HG03457 (cell line): ENCODE measurements around the gene HSPA9.
"Not testable (repeated sequence)": the region's sequence is repeated elsewhere in the genome, so short reads cannot be mapped to it uniquely, and the experiment has no call there.

ENCODE experiments used
- ATAC-seq: cut with Tn5 transposase; IDR thresholded peaks from one replicate; pipeline ENCODE4 v1.9.1; 2021; ENCODE audit warnings: moderate number of reproducible peaks; ENCODE audit not compliant: unreplicated experiment

The HSPA9 gene

DNA sequence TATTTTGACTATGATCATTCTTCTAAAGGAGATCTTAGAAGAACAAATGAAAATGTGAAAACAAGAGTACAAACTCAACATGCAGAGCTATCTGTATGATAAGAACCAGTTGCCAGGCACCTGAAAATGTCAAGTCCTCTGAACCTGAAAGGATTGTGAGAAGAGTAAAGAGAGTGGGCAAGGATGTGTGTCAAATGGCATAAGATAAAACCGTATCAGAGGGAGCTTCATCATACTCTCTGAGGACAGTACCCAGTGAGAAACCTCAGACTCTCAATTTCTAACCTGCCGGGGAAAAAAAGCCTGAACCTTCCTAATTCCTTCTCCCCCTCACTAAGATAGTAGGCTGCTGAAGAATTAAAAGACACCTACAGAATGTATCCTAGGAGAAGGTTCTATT is 39.0 kb downstream of the HSPA9 start:
- ATAC-seq: no peak

DNA sequence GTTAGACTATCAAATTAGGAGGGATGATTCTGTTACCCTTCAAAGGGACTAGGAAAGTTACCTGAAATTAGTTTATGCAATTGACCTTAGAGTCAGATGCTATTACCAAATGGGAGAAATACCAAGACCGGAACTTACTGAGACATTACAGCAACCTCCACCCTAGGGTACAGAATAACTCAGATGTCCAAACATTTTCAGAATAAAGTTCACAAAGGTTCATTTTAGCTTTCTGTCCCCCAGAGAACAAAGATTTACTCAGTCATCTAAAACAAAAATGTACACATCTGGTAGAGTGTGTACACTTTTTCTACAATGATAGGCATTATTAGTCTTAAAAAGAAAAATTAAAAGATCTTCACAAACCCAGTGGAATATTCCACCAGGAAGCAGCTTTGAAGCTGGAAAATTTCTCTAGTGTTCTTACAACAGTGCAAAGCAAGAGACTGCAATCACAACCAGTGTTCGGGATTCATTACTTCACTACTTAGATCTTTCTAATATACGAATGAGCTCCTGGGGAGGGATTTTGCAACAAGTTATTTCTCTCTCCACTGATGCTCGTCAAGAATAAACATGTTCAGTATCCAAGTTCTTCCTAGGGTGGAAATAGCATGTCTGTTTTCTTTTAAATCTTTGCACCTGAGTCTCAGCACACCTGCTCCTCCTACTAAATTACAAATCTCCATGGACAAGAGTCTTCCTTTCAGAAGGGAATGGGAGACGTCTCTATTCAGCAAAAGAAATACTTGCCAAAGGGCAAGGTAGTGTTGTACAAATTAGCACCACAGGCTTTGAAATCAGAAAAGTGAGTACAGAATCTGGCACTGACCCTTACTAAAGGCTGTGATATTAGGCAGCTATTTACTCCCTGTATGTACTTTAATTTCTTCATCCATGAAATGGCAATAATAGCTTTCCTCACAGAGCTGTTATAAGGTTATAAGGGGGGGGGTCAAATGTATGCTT is 40.9 kb downstream of the HSPA9 start:
- ATAC-seq: no peak

- ATAC-seq: no peak
Observed at GRCh38 chr5:138529812-138530211, 45.4 kb downstream of the HSPA9 start.

- no peak for ATAC-seq
Observed at GRCh38 chr5:138528744-138529469, 46.3 kb downstream of the HSPA9 start.

DNA sequence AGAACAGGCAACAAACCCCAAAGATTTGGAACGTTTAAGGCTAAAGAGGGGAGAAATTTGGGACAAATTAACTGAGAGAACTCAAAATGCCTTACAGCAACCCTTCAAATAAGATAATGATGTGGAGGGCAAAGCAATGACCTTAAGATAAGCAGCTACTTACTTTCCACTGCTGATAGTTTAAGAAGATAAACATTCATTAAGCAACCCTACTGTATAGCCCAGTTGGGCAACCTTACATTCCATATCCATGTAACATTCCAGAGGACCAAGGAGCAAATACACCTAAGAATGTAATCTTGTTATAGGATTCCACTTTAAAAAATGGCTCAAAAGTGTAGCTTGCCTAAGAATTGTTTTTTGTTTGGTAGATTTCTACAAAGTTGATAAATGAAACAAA is 47.0 kb downstream of the HSPA9 start:
- no peak for ATAC-seq

DNA sequence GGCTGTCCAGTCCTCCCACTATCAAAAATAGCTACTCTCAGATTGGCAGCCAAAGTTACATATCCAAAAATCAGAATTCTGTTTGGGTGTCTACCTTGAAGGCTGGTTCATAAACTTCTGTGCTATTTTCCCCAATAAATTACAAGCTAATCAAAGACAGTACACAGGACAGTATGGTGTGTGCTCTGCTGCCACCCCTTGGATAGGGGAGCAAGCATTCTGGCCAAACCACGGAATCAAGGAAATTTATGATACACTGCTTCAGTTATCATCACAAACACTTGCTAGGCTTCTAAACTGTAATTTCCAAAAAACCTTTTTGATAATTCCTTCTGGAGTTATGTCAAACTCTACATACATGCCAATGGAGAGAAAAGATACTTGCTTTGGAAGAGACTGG is 48.0 kb downstream of the HSPA9 start:
- ATAC-seq: no peak

DNA sequence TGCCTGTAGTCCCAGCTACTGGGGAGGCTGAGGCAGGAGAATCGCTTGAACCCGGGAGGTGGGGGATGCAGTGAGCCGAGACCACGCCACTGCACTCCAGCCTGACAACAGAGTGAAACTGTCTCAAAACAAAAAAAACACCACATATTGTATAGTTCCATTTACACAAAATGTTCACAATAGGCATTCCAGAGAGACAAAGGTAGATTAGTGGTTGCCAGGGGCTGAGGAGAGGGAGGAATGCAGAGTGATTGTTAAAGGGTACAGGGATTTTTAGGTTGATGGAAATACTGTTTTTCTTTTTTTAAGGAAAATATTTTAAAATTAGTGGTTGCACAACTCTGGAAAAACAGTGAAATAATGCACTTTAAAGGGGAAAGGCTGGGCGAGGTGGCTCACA is 51.8 kb downstream of the HSPA9 start:
- no peak for ATAC-seq

- no peak for ATAC-seq
Observed at GRCh38 chr5:138520971-138521370, 54.2 kb downstream of the HSPA9 start.

DNA sequence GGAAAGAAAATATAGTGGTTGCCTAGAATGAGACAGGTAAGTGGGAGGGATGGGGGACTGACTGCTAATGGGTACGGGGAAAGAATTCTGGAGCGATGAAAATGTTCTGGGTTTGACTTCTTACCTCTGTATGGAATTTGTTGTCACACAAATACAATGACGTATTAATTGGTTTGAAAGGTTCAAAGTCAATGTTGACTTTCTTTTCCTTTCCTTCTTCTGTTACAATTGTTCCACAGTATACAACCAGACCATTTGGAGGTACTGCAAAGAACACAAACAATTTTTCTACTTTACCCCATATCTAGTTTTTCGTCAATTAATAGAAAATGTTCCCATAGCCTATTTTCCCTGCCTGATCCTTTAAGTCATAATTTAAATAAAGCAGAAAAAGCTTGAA is 57.8 kb downstream of the HSPA9 start:
- no peak for ATAC-seq

- ATAC-seq: no peak
Observed at GRCh38 chr5:138515556-138516245, 59.5 kb downstream of the HSPA9 start.

DNA sequence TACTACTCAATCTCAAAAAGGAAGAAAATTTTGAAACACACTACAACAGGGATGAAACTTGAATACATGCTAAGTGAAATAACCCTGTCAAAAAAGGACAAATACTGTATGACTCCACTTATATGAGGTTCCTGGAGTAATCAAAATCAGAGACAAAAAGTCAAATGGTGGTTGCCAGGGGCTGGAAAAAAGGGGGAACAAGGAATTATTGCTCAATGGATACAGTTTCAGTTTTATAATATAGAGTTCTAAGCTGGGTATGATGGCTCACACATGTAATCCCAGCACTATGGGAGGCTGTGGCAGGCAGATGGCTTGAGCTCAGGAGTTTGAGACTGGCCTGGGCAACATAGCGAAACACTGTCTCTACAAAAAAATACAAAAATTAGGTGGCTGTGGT is 61.2 kb downstream of the HSPA9 start:
- no peak for ATAC-seq

GRCh38 chr5:138508958-138509357 is 66.2 kb downstream of the HSPA9 start:
- no peak for ATAC-seq

DNA sequence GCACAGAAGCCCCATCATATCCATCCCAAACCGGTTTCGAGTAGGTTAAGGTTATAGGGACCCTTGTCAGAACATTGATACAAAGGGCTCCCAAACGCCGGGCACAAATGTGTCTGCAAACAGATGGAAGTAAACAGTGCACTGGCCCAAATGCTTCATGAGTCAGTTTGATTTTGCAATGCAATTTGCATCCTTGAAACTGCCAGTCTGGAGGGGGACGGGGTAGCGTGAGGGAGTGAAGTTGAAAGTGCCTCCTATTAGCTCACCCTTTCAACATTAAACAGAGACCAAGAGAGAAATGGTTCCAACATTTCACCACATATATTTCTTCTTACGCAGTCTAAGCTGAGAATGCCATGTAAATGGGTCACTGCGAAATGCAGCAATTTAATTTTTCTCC is 67.7 kb downstream of the HSPA9 start:
- ATAC-seq: not testable (repeated sequence)

GRCh38 chr5:138506370-138507306 is 68.6 kb downstream of the HSPA9 start:
- no peak for ATAC-seq

DNA sequence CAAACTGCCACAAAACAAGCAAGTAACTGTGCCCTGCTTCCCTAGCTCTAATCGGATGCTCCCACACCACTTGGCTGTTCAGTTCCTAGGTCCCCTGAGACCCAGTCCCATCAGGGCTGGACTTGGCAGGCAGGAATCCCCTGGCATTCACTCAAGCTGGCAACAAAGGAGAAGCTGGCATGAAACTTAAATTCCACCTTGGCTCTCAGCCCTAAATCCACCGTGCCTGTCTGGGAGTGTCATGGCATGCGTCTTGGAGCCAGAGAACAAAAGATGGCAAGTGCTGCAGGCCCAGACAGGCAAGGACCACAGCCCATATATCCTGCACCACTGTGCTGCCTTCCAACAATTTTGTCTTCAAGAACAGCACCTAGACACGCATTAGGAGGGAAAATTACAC is 70.4 kb downstream of the HSPA9 start:
- no peak for ATAC-seq
